Hematopoietic multipotent progenitor cell treated with erythropoietin and hydrocortisone succinate and interleukin-3 and kit ligand, for 6 days (in vitro differentiated cells): ENCODE data around the gene IFT25.

Experiments
- DNase-seq: peaks from one replicate; pipeline ENCODE4 v3.0.0-alpha.2; 2015

The IFT25 gene

DNA sequence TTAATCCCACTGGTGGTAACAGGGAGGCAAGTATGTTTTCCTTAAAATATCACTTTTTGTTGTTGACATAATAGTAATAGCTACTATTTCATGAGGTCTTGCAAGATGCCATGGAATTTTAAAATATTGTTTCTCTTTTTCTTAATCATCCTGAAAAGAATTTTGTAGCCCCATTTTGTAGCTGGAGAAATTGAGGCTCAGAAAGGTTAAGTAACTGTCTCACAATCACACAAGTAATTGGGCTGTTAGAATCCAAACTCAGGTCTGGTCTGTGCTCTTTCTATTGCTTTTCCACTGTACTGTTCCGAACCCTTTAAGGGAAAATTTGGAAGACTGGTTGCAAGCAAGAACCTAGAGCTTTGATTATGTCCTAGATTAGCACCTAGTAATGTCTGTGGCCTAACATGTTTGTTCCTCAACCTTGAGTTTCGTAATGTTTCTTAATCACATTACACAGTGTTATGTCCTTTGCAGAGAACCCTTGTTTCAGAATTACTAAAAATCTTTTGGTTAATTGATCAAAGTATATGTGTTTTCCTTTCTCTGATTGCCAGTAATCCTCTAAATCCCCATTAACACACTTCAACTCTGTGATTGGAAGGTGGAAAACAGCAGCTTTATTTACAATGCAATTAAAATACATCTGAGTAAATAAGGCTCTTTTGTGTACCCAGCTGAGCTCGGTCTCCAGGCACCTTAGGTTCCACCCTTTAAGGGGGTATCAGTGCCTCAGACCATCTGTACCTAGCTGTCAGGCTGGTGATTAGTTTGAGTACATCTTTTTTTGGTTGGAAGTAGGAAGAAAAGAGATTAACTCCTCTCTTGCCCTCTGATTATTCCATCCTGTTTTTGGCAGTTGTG lies 11.0 kb upstream of the IFT25 start:
- DNase-seq: no peak

DNA sequence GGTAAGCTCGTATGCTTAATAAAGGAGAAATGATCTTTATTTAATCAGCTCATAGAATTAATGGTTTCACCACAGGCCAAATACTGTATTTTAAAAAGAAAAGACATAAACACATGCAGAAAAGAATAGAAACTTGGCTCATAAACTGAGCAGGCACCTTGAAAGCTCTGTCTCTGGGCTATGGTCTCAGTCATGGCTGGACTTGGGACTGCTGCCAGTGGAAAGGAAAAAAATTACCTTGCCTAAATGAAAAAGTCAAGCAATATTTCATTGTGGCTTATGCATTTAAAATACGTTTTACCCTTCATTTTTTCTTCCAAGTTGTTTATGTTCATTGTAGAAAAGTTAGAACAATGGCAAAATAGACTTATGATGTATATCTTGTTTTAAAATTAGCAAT lies 8.6 kb upstream of the IFT25 start:
- DNase-seq: no peak

DNA sequence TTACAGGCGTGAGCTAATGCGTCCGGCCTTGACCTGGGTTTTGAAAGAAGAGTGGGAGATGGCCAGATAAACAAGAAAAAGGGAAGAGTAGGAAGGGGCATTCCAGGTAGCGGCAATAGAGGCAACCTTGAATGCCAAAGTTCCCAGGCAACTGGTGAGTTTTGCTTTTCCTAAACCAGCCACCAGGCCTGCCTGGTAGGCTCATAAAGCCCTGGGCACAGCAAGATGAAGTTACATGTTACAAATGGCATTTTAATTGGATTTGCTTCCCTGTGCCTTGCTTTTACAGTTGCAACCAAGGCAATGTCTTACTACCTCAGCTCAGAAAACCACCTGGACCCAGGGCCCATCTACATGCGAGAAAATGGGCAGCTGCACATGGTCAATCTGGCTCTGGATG lies 6.2 kb upstream of the IFT25 start:
- DNase-seq: no peak

DNA sequence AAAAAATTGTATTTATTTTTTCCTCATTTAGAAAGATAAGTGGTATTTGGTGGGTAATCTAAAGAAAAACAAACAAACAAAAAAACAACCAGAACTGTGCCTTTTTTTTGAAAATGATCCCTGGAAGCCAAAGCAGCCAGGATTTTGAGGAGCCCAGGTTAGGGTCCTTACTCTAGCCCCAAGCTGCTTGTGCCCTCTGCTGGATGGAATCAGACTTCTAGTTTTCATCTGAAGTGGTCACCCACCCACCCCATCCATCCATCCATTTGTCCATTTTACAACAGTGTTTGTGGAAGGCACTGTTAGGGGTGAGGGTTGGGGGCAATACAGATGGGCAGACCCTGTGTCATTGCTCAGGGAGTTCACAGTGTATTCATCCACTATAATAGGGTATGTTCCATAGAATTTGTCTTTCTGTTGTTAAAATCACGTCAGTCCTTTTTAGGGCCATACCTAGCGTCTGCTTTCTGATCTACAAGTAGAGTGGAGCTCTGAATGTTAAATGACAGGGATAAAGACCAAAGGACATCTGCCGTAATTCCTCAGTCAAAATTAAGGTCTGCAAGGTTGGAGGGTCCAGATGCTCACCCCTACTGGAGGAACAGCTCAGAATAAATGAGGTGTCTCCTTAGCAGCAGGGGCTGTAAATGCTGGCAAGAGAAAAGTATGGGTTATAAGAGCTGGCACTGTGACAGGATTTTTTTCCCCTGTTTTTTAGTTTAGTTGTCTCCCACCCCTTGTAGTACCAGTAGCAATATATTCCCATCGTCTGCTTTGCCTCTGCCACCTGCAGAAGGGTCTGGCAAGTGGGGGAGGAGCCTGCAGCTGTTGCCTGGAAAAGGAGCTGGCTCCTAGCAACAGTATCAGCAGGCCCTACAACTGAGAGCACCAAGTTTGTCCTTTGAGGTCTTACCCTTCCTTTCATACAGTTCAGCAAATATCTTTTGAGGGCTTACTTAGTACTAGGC lies 3.8 kb upstream of the IFT25 start:
- DNase-seq: peak; percentile 76

GRCh38 chr1:53948291-53948690 lies 2.8 kb upstream of the IFT25 start:
- no peak for DNase-seq

- no peak for DNase-seq
Measured at GRCh38 chr1:53947172-53947907, 1.8 kb upstream of the IFT25 start.

DNA sequence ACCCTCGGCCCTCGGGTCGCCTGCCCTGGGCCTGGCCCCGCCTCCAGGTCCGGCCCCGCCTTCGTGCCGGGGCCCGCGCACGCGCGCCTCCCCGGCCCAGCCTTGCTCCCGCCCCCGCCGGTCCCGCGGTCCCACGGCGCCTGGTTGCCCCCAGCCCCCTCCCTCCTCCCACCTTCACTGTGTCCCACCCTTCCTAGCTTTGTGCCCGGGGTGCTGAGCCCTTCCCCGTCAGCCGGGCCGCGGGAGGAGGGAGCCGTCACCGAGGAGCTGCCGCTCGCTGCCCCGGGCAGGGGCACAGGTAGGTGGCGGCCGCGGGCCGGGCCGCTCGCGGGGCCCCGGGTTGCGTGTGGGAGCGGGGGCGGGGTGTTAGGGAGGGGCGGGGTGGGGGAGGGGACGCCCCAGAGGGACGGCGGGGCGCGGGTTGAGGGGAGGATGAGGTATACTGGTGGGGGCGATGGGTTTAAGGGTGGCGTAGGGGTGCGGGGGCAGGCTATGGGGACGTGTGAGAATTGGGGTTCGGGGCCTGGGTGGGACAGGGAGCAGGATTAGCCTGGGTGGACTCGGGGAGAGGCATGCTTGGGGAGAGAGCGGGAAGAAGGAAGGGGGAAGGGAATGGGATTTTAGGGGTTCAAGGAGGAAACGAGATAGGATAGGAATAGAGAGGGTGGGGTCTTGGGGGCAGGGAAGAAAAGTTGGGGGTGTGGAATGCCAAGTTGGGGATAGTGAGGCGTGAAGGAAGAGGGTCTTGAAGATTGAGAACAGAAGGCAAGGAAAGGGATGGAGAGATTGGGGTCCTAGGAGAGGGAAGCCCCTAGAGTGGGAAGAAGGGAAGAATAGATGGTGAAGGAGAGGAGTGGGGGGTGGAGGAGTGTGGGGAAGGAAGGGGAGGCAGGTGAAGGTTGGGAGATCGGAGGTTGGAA lies 1.0 kb upstream of the IFT25 start, which contains the start of gene LRRC42:
LRRC42 (plus strand) TSS at position 99 of the 920 bp plus-strand sequence. CDS start 5,650 bp downstream, outside the sequence.
- peak; percentile 89 for DNase-seq

- peak; percentile 44 for DNase-seq
Measured at GRCh38 chr1:53945183-53945432, 391 bp downstream of the IFT25 start.

GRCh38 chr1:53944469-53945182 lies 873 bp downstream of the IFT25 start:
- DNase-seq: no peak

DNA sequence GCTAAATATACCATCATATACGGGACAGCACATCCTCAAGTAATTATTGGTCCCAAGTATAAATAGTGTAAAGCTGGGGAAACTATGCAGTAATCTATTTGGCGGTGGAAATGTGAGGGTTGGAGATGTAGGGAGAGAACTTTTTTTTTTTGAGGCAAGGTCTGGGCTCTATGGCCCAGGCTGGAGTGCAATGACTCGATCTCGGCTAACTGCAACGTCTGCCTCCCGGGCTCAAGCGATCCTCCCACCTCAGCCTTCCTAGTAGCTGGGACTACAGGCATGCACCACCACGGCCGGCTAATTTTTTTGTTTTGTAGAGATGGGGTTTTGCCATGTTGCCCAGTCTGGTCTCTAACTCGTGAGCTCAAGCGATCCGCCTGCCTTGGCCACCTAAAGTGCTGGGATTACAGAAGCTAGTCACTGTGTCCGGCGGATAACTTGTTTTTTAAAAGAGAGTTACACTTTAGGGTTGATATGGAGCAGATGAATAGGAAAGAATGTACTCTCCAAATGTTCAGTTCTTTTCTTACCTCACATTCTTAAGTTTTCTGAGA lies 1.9 kb downstream of the IFT25 start:
- DNase-seq: no peak

- no peak for DNase-seq
Measured at GRCh38 chr1:53943090-53943489, 2.4 kb downstream of the IFT25 start.

DNA sequence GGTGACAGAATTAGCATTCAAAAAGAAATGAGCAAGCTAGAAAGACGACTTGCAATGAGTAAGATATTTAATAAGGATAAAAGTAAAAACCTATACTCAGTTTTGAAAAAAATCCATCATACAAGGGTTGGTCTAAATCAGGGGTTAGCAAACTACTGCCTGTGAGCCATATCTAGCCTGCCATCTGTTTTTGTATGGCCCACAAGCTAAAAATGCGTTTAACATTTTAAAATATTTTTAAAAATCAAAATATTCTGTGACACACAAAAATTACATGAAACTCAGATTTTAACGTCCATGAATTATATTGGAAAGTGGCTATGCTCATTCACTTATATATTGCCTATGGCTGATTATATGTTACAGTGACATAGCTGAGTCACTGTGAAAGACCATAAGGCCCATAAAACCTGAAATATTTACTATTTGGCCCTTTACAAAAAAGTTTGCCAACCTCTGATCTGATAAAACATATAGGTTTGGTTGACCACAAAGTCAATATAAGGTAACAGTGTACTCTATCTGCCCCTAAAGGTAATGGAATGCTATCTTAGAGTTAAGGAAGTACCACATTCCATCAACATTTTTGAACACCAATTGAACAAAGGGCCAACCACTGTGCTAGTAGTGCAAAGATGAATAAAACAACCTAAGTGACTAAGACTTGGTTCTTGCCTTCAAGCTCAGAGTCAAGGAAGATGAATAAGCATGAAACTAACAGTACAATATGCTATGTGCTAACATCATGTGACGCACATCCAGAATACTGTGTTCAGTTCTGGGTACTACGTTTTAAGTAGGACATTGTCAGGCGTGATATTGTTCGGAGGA lies 3.2 kb downstream of the IFT25 start:
- peak; percentile 66 for DNase-seq

DNA sequence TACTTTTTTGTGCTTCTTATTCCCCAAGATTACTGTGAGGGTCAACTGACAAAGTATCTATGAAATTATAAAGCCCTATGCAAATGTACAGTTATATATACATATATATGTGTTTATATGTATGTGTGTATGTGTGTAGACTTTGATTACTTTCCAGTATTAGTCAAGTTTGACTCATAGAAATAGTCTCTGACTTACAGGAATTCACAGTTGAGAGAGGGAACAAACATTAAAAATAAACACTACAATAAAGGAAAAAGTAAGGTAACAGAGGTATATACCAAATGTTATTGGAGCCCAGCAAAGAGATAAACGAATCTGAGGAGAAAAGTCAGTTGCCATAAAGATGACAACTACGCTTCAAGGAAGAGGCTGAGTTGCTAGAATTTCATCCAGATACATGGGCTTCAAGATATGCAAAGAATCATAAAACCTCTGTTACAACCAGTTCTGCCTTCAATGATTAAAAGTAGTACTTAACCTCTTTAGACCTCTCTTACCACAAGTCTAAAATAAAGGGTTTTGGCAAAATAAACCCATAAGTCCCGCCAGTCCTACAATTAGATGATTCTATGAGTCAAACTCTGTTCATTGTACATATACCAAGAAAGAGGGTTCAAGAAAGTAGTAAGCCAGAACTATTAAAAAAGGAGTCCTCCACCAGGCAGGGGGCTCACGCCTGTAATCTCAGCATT lies 7.2 kb downstream of the IFT25 start:
- no peak for DNase-seq

- DNase-seq: no peak
Measured at GRCh38 chr1:53936430-53936829, 9.1 kb downstream of the IFT25 start.

DNA sequence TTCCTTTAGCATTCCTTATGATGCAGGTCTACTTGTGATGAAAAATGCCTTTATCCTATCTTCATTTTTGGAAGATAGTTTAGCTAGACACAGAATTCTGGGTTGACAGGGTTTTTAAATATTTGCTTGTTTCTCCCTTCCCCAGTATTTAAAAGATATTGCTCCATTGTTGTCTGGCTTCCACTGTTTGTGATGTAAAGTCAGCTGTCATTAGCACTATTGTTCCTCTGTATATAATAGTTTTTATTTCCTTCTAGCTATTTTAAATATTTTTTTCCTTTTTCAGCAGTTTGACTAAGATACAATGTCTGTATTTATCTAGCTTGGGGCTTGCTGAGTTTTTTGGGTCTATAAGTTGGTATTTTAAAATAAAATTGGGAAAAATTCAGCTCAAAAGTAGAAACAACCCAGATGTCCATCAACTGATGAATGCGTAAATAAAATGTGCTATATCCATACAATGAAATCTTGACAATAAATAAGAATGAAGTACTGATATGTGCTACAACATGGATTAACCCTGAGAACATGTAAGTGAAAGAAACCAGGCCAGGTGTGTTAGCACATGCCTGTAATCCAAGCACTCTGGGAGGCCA lies 11.2 kb downstream of the IFT25 start:
- DNase-seq: no peak

GRCh38 chr1:53931523-53931922 lies 14.0 kb downstream of the IFT25 start:
- no peak for DNase-seq

GRCh38 chr1:53930932-53931331 lies 14.6 kb downstream of the IFT25 start:
- no peak for DNase-seq

DNA sequence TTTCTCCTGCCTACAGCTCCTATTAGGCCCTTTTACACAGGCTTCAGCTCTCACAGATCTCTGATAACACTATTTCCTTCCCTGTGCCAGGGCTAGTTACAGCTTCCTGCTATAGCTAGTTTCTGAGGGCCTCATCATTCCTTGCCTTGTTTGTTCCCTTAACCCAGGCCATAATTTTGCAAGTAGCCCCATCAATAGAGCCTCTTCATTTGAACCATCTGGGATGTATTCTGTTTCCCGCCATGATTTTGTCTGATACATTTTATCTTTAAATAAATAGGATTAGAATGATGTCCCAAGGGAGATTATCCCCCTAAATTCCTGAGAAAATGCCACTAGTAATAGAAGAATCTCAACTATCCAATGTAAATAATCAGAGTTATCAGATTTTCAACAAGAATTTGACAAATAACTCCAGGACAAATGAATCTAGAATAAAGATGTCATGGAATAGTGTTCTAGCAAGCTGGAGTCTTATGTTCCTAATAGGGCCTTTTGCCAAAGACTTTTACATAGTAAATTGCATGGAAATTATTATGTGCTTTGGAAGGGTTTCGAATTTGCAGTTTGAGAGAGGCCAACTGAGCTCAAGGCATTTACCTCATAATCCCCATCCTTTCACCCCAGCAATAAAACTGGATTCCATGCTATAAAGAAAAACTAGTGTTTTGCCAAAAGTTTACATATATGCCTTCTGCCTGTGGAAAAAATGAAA lies 16.1 kb downstream of the IFT25 start:
- no peak for DNase-seq
